GM06990 (cell line): ENCODE results near the gene ABHD17B.
"Not testable (repeated sequence)": the region's sequence is repeated elsewhere in the genome, so short reads cannot be mapped to it uniquely, and the experiment has no call there.

Experiments
- DNase-seq: peaks from one replicate; pipeline ENCODE4 v3.0.0-alpha.2; 2011; ENCODE audit not compliant: insufficient read length; ENCODE audit errors: extremely low read depth
- H3K27me3 ChIP-seq: replicated peaks from 2 replicates; pipeline ENCODE4 v1.6.0; 2011; ENCODE audit warnings: low read length; ENCODE audit not compliant: control insufficient read depth, insufficient read depth
- H3K36me3 ChIP-seq: 2 replicates; pipeline ENCODE4 v1.5.1; 2011; ENCODE audit warnings: low read length; ENCODE audit not compliant: control insufficient read depth, insufficient read depth
- H3K4me3 ChIP-seq: replicated peaks from 2 replicates; pipeline ENCODE4 v1.5.1; 2011; ENCODE audit warnings: low read depth, mild to moderate bottlenecking, control low read depth, low read length
- TF ChIP-seq, protein P1 (sequence below): IDR thresholded peaks from 2 replicates; pipeline ENCODE4 v1.5.1; 2011; ENCODE audit warnings: low read length, control low read depth, mild to moderate bottlenecking, inconsistent platforms; ENCODE audit not compliant: insufficient read depth, poor library complexity, severe bottlenecking

ABHD17B gene

DNA sequence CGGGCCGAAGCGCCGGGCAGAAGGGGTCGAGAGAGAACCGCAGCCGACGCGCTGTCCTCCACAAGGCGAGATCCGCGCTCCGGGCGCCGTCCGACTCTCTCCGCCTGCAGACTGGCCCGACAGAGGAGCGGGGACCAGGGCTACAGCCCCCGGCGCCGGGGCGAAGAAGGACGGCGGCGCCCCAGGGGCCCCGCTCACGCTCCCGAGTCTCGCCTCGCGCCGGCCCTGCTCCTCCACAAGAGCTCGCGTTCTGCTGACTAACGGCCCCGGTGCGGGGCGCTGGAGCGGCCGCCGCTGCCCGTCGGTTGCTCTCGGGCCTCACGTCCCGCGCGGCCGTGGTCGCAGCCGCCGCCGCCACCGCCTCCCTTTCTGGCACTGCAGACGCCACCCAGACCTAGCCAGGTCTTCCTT, 338 bp downstream of the ABHD17B start:
- DNase-seq, result no peak
- no peaks in the 10 kb centered on the region for H3K36me3 ChIP-seq
- H3K4me3 ChIP-seq, result peak overlapping the region; percentile 91
- TF ChIP-seq, protein P1, sequence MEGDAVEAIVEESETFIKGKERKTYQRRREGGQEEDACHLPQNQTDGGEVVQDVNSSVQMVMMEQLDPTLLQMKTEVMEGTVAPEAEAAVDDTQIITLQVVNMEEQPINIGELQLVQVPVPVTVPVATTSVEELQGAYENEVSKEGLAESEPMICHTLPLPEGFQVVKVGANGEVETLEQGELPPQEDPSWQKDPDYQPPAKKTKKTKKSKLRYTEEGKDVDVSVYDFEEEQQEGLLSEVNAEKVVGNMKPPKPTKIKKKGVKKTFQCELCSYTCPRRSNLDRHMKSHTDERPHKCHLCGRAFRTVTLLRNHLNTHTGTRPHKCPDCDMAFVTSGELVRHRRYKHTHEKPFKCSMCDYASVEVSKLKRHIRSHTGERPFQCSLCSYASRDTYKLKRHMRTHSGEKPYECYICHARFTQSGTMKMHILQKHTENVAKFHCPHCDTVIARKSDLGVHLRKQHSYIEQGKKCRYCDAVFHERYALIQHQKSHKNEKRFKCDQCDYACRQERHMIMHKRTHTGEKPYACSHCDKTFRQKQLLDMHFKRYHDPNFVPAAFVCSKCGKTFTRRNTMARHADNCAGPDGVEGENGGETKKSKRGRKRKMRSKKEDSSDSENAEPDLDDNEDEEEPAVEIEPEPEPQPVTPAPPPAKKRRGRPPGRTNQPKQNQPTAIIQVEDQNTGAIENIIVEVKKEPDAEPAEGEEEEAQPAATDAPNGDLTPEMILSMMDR, result no peak
- H3K27me3 ChIP-seq, result no peaks in the 10 kb centered on the region

DNA sequence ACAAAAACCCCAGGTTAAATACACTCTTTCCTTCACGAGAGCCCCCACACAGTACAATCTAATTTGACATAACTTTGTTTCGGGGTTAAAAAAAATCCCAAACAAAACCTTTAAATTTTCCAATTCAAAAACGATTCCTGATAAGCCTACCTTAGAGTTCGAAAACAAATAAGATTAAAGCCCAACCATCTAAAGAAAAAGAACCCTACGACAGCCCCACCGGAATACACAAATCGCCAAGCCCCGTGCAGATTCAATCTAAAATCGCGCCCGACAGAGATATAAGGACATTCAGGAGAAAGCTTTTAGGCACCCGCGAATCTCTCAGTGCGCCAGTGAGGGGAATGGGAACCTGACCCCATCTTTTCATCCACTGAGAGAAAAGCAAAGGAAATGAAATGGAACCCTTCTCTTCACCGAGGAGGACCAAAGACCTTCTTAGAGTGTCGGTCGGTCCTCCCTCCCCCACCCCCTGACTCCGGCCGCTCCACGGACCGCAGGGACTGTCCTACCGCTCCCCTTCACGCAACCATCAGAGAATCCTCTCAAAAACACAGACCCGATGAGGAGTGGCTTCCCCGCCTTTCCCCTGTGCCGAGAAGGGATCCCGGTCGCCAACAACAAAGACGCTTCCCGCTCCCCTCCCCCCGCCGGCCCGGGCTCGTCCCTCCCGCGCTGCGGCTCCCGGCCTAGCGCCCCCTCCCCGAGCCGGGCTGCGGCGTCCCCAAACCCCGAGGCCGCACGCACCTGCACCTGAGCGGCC, 925 bp downstream of the ABHD17B start:
- DNase-seq, result peak; percentile 67
- TF ChIP-seq, protein P1, result no peak

DNA sequence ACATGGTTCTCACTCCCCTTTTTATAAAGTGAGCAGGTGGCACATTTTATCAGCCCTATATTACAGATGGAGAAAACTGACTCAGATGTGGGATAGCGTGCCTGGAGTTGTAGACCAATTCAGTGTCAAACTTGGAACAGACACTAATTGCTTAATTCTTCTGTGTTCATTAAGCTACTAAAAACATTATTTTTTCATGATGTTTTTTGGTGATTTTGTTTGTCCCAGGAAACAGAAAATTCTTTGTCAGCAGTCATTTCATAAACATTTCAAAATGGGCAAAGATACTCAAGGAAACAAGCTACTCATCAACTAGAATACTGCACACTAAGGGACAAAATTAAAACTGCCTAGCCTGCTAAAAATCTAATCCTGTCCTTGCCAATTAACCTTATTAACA, 2.2 kb downstream of the ABHD17B start:
- peak overlapping the region; percentile 91 for H3K4me3 ChIP-seq
- no peak for DNase-seq
- no peaks in the 10 kb centered on the region for H3K27me3 ChIP-seq
- no peaks in the 10 kb centered on the region for H3K36me3 ChIP-seq
- TF ChIP-seq, protein P1, result no peak

More for the DNA sequence above, 925 bp downstream of the ABHD17B start:
- no peaks in the 10 kb centered on the region for H3K36me3 ChIP-seq
- H3K4me3 ChIP-seq, result peak overlapping the region; percentile 91
- no peaks in the 10 kb centered on the region for H3K27me3 ChIP-seq

GRCh38 chr9:71904076-71904475, 6.9 kb downstream of the ABHD17B start:
- Histone ChIP-seq H3K4me3 (no peak overlapping the region), H3K36me3 (no peaks in the 10 kb centered on the region), H3K27me3 (no peaks in the 10 kb centered on the region)
- TF ChIP-seq, protein P1, result no peak
- no peak for DNase-seq

DNA sequence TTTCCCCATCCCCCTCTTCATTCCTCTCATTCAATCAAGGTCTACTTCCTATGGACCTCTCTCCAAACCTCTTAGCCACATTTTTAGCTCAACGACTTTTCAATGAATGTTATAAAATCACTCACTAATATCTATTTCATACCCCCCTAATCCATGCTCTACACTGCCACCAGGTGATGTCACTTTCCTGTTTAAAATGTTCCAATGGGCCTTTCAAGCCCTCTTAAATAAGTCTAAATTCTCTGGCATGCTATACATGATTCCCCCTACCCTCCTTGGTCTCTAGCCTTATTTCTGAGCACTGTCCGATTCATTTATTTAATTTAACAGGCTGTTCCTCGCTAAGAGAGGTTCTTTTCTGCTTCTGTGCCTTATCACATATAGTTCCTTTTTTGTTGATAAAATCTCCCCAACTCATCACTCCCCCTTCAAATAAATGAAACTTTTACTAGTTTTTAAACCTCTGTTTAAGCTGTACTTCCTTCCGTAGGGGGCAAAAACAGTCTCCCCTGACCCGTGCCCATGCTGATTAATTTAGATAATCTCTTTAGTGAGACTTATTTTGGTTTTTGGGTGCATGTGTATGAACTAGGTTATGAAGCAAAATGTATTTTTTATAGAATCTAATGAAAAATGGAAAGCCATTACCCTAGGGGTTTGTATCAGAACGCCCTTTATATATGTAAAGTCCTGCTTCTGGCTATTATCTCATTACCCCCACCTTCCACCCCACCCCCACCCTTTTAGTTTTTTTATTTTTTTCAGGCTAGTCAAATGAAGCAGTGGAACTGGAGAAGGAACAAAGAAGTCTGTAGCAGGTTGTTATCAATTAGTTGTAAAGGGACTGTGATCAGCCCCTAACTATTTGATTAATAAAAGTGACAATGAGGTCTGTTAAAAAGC, 9.0 kb downstream of the ABHD17B start:
- TF ChIP-seq, protein P1, result no peak
- no peaks in the 10 kb centered on the region for H3K36me3 ChIP-seq
- no peaks in the 10 kb centered on the region for H3K27me3 ChIP-seq
- no peak overlapping the region for H3K4me3 ChIP-seq
- DNase-seq, result no peak

DNA sequence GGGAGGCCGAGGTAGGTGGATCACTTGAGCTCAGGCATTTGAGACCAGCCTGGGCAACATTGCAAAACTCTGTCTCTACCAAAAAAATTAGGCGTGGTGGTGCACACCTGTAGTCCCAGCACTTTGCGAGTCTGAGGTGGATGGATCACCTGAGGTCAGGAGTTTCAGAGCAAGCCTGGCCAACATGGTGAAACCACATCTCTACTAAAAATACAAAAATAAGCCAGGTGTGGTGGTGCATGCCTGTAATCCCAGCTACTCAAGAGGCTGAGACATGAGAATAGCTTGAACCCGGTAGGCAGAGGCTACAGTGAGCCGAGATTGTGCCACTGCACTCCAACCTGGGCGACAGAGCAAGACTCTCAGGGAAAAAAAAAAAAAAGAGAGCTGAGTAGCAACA, 12.2 kb downstream of the ABHD17B start:
- DNase-seq, H3K4me3 ChIP-seq, H3K36me3 ChIP-seq, H3K27me3 ChIP-seq: not testable (repeated sequence)
